Erythroblast (primary cell): ENCODE results near the gene CDK14.

Source experiments
- GATA1 ChIP-seq: IDR thresholded peaks from 2 replicates; pipeline ENCODE4 v1.6.1; 2011; ENCODE audit warnings: low read depth, mild to moderate bottlenecking, control low read depth, low read length, moderate library complexity
- POLR2A ChIP-seq: IDR thresholded peaks from 2 replicates; pipeline ENCODE4 v1.6.1; 2011; ENCODE audit warnings: mild to moderate bottlenecking, low read length

DNA sequence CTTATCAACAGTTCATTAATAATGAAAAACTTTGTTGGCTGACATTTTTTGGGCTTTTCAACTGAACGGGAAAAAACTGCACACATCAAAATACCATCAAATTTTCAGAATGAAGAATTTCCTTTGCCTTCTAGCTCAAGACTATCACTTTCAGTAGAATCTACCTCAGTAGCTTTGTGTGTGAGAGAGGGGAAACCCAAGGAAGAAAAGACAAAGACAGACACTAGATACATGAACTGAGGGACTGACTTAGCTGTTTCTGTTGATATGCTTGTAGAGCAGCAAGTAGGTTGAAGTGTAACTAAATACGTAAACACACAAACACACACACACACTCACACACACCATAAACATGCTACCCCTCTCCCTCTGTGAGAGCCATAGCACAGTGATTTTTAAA is 257.1 kb downstream of the CDK14 start:
- no peak for TF ChIP-seq POLR2A
- TF ChIP-seq GATA1, result no peak
